GM10847 (cell line): ENCODE results near the gene AKAP13.
A peak's percentile ranks its signal among the peaks of the same experiment; 100 is the strongest.

Experiments used
- POLR2A ChIP-seq: IDR thresholded peaks from 2 replicates; pipeline ENCODE4 v1.6.1; 2011; ENCODE audit not compliant: insufficient read length; ENCODE audit errors: extremely low read depth

The AKAP13 gene

DNA sequence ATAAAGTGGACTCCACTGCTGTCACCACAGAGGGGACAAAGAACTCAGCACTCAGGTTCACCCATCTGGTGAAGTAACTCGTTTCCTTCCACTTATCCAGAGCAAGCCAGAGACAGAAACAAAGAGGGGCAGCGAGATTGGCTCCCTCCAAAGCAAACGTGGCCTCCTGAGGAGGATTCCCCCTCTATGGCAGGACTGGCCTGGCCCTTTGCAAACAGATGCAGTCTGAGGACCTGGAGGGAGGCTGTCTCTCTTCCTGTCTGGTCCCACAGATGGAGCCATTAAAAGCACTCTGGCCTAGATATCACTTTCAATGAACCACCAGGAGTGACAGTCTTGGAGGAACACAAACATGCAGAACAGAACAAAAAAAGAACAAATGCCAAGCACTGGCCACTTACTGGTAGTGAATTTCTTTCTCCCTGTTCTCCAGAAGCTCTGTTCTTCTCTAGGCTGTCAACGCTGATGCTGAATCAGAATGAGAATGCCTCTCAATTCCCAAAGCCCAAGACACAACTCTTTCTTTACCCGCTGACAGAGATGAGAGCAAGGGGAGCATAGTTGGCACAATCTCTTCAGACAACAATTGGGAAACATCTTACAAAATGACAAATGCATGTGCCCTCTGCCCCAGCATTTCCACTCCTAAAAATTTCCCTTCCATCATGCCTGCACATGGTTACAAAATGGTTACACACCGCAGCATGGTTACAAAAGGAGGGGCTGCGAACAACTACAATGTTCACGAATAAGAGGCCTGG is 400.0 kb downstream of the AKAP13 start:
- TF ChIP-seq POLR2A = no peak

DNA sequence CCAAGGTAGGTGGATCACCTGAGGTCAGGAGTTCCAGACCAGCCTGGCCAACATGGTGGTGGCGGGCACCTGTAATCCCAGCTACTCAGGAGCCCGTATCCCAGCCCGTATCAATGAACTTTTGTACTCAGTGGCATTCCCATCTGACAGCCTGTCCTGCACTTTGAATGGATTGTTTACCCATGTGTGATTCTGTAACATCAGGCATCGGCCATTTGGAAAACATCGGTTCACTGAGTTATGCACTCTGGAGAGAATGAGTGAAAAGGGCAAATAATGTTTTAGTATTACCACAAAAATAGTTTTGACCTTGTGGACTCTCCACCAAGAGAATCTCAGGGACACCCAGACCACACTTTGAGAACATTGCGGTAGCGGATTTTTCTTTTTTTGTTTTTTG is 400.7 kb downstream of the AKAP13 start:
- TF ChIP-seq POLR2A = no peak

DNA sequence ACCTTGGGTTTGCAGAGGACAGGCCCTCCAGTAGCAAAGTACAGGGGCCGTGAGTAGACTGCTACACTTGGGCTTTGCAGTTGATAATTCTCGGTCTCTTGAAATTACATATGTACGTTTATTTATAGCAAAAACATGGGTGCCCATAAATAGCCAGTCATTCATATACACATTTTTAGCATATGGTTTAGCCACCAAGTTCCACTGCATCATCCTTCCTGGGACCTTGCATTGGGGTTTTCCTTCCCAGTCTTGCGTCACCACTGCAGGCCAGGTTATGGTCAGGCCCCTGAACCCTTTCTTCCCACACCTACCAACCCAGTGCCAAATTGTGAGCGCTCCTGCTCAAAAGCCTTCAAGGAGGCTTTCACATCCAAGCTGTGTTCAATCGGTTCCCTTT is 401.7 kb downstream of the AKAP13 start:
- no peak for TF ChIP-seq POLR2A

DNA sequence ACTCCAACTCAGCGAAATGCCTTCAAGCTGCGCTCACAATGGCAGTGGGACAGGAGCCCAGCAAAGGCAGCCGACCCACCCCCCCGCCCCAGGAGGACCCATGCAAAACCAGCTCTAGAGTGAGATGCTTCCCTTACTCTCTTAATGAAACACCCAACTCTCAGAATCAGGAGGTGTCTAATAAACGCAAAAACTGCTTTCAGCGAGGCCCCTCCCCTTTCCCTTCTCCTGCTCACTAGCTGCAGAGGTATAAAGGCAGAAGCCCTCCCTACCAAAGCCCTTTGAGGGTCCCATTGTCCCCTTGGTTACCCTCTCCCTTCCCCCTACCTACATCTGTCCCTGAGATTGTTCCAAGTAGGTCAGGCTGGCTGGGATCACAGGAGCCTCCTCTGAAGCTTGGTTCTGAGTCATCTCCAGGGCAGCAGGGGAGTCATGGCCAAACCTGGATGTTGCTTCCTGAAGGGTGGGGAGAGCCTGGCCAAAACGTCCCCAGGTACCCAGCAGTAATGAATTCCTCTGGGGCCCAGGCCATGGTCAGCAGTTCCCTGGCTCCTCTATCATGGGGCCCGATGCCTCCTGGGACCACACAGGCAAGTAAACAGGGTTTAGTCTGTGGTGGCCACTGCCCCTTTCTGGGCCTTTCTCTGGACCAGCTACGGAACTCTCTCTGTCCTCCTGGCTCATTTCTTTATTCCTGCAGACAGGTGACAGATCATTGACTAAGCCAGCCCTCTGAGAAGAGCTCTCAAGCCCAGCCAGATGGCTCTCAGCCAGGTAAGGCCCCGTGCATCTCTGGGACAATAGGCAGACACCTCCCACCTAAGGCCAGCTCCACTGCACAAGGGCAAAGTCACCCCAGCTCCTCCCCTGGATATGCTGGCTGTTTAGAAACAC is 405.7 kb downstream of the AKAP13 start:
- no peak for TF ChIP-seq POLR2A

DNA sequence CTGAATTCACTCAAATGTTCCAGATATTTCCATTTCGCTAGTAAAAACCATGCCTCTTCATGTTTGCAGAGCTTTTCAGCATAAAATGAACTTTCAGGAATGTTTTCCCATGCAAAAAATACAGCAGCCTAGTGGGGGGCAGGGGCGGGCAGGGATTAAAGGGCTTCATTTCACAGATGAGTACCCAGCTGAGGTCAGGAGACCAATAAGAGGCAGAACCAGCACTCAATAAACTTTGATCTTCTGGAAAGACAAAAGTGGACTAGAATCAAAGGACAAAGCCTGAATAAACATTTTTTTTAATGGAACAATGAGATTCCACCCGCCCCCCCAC is 406.3 kb downstream of the AKAP13 start:
- TF ChIP-seq POLR2A = no peak

DNA sequence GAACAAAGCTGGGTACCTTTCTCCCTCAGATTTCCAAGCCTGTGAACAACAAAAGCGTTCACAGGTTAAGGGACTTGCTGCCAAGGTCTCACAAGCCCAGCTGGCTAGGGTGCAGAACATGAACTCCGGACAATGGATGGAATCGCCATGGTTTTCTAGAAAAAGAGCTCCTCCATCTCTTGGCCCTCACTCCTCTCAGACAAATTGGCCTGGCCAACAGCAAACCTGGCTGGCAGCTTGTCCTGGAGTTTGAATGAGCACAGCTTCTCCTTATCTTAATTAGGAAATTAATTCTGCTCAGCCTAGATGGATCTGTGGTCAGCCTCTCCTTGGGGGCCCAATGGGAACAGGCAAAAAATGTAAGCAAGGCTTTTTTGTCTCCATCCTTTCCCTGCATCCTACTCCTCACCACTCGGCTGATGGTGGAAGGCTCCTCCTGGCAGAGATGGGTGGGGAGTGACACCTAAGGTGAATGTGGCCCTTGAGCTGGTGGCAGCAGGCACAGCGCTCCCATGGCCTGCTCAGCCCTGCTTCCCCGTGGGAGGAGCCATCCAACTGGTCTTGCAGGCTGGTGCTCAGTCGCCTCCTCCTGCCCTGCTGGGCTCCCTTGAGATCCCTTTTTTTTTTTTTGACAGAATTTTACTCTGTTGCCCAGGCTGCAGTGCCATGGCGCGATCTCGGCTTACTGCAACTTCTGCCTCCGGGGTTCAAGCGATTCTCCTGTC is 408.5 kb downstream of the AKAP13 start:
- TF ChIP-seq POLR2A = no peak

DNA sequence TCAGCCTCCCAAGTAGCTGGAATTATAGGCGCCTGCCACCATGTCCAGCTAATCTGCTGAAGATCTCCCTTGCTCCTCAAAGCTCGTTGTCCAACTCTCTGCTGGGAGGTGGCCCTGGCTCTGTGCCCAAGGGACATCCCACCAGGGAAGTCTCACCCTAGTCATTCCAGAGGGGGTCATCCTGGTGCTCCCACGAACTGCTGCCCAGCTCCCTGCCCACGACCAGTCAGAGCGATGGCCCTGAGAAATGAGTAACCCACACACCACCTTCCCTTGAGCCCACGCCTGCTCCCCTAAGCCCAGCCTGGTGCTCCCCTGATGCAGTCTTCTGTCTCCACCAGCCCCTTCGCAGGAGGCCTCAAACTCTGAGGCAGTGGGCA is 409.1 kb downstream of the AKAP13 start:
- no peak for TF ChIP-seq POLR2A

DNA sequence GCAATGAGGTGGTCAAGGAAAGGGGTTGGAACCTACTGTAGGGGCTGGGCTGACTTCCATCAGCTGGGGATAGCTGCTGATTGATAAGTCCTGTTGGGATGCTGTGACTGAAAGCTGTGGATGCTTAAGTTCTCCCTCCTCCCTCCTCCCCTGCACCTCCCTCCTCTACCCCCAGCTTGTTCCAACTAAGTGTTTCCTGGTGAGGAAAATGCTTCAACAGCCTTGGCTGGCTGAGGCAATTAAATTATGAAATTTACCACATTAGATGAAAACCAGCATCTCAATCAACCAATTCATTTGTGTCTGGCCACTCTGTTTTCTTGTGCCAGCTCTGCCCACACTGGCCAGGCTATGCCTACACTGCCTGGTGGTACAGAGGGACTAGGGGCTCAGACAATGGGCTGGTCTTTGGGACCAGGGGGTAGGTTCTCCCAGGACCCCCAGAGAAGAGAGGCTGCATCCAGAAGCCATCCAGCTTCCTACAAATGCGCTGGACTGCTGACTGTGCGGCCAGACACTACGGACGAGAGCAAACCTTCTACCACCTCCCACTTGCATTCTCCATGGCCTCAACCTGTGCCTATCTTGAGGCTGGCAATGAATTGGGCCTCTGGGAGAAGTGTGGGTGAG is 411.8 kb downstream of the AKAP13 start:
- no peak for TF ChIP-seq POLR2A

DNA sequence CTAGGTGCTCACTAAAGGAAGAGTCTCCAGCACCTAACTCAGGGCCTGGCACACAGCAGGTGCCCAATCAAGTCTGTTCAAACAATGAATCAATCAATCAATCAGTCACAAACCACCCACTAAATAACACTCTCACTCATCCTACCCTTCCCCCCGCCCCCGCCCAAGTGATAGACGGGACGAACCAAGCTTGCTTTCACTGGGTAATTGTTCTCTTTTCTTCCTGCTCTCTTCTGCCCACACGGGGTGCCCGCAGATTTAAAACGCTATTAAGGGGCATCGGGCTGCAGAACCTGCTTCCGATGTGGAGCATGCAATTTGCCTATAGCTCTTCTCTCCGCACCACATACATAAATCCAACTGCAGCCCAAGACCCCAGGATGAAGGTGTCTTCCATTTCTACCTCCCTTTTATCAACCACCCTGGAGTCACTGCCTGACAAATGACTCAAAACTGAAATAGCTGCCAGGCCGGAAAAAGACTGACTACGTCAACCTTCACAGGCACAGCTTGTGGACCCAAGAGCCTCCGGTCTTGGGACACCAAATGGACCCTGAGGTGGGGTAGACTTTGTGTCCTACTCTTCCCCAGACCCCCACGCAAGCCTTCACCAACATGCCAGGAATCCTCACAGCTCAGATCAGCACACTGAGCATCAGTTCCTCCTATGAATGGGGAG is 412.6 kb downstream of the AKAP13 start:
- TF ChIP-seq POLR2A = no peak

DNA sequence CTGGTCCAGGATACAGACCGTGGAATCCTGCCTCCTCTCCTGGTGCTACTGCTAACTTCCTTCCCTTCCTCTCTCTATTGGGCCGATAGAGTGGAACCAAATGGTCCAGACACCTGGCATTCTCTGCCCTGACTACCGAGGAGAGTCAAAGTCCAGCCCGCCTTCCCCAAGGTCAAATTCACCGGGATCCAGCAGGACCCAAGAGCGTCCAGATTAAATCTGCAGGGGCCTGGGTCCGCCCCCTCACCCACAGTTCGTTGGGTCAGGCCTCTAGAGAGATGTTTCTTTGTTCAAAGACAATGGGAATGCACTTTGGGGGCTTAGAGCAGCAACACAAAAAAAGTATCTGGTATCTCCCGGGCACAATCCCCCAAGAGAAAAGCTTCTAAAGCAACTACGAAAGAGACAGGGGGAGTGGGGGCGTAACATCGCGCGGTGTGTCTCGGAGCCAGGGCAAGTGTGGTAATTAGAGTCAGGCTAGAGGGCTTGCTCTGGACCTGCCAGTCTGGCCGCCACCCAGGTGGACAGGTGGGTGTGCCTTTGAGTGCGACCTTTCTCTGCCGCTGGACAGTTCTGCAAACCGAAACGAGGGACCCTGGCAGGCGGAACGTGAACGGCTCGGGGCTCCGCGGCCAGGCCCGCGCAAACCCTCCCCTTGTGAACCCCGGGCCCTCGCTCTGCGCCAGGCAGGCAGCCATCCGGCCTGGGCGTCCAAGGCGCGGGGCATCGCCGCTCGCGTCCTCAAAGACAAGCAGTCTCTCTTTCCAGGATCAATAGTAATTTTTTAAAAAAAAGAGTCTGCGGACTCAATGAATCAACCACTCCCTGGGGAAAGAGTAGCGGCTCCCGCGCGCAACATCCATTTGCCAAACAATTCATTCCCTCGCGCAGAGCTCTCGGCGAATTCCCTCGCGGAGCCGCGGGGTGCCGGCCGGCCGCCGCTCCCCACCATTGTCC is 413.5 kb downstream of the AKAP13 start:
- no peak for TF ChIP-seq POLR2A

DNA sequence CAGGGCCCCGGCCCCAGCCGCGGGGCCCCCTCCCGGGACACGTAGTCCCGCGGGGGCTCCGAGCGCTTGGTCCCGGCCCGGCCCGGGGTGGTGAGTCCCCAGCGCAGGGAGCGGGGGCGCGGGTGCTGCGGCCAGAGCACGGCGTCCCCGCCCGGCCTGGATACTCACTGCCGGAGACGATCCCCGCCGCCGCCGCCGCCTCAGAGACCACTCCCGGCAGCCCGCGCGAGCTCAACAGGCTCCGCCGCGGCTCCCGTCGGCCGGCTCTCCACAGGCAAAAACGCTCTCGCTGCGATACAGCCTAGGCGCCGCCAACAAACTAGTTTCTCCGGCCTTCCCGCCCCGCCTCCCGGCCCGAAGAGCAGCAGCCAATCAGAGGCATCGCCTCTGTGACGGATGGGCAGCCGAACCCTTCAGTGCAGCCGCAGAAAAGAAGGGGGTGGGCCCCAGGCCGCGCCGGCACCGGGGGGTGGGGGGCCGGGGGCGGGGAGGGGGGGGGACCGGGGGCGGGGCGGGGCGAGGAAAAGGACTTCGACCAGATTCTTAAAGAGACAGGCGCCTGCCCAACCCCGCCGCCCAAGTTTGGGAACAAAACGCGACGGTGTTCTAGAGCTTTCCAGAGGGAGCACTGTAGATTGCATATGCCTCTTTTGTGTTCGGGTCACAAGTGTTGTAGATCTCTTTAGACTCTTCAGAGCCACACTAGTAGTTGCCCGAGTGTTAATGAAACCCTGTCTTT is 414.4 kb downstream of the AKAP13 start, which contains the start of gene KLHL25:
KLHL25 (minus strand) TSS at position 328 of the 739 bp plus-strand sequence. CDS start 25,115 bp downstream, outside the sequence.
- peak; percentile 53 for TF ChIP-seq POLR2A

DNA sequence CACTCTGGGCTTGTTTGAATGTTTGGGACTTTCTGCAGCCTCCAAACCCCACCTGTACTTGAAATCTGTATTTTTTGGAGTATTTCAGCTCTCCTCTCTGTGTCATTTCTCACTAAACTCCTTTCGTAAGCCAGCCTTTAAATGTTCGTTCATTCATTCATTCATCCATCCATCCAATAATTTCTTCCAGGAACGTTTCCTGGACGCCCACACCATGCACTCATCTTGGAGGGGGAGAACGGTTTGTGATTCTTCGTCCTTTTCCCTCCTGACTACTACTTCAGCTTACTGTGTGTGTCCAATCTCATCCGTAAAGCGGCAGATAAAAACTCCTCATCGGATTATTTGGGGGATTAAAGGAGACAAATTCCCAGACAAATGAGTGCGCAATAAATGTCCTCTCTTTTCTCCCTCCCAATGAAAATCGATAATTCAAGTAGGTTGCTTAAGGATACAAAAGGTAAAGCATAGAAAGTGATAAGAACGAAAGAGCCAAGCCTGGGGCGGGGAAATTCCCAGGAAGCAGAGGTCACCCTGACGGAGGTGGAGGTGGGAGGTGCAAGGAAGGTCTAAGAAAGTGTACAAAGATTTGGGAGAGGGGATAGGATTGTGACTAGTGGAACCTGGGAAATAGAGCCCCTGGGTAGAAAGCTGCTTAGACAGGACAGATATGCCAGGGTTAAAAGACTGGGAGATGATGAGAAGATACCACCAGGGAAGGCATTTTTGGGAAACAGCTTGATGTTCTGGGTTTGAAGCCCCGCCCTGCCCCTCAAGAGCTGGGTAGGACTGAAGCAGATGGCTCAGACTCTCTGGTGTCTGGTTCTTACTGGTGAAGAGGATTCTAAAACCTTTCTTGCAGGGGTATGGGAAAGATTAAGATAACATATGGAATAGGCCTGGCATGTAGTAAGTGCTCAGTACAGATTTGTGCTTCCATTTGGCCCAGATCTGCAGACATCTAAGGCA is 415.2 kb downstream of the AKAP13 start:
- TF ChIP-seq POLR2A = no peak
